AG10803 (cell line): Measurements from ENCODE around the gene KLC1.

Experiments
- DNase-seq: peaks from one replicate; pipeline ENCODE4 v3.0.0; 2010; ENCODE audit warnings: low read depth
- H3K4me3 ChIP-seq: 2 replicates; pipeline ENCODE4 v1.5.1; 2011; ENCODE audit warnings: mild to moderate bottlenecking, low read length, control low read depth
- CTCF ChIP-seq: conservative IDR thresholded peaks from 2 replicates; pipeline ENCODE4 v1.5.1; 2011; ENCODE audit warnings: mild to moderate bottlenecking, low read length, control low read depth, inconsistent platforms

KLC1 gene

GRCh38 chr14:103669370-103669769 lies 40.4 kb downstream of the KLC1 start:
- no peak for TF ChIP-seq CTCF
- no peak overlapping the region for H3K4me3 ChIP-seq
- no peak for DNase-seq

GRCh38 chr14:103671911-103672310 lies 42.9 kb downstream of the KLC1 start:
- DNase-seq: no peak
- TF ChIP-seq CTCF: no peak
- no peak overlapping the region for H3K4me3 ChIP-seq

DNA sequence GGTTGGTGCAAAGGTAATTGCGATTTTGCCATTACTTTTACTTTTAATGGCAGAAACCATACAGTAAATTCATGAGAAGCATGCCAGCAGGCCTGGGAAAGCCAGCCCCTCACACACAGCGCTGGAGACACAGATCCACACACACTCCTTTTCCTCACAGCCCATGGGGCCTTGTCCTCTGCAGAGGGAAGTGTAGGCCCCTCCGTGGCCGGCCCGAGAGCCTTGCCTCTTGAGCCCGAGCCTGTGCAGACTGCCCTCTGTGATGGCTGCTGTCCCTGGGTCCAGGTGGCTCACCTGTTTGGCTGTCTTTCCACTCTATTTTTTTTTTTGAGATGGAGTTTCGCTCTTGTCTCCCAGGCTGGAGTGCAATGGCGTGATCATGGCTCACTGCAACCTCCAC lies 46.9 kb downstream of the KLC1 start:
- no peak for DNase-seq
- no peak overlapping the region for H3K4me3 ChIP-seq
- TF ChIP-seq CTCF: no peak

GRCh38 chr14:103676881-103677675 lies 48.1 kb downstream of the KLC1 start:
- no peak overlapping the region for H3K4me3 ChIP-seq
- TF ChIP-seq CTCF: no peak
- DNase-seq: no peak

GRCh38 chr14:103679351-103679750 lies 50.3 kb downstream of the KLC1 start:
- no peak overlapping the region for H3K4me3 ChIP-seq
- peak; percentile 39 for DNase-seq
- TF ChIP-seq CTCF: peak; percentile 56

DNA sequence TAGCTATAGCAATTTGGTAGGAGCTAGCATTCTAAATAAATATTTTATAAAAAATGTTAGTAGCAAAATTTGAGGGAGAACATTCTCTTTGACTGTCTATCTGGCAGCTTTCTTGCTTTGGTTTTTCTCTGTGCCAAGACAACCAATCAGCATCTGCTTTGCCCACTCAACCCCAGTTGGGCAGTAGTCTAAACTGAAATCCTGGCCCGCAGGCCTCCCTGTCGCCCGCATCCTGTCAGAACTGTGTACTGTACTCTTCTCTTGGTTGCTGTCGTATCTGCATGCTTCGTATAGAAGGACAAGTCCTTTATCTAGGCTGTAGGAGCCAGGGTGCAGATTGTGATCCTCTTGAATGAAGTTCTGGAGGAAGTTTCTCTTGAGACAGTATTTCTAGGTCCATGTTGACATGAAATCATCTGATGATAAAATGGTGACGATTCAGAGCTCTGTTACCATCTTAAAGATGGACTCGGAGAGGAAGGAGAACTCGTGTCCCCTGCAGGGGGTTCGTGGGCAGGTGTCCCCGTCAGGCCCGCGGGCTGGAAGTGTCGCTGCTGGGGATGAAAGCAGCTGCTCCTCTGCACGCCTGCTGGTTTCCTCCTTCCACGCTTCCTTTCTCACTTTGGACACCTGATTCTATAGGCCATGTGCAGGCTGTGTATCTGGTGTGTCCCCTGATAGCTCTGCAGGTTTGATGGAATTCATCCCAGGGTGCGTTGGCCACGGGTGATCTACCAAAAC lies 51.6 kb downstream of the KLC1 start:
- no peak overlapping the region for H3K4me3 ChIP-seq
- DNase-seq: no peak
- TF ChIP-seq CTCF: no peak

GRCh38 chr14:103683139-103683538 lies 54.1 kb downstream of the KLC1 start:
- no peak for TF ChIP-seq CTCF
- DNase-seq: no peak
- no peak overlapping the region for H3K4me3 ChIP-seq
